ENCODE data around the gene GAPT. TPM values are rescaled to one million over a fixed set of nuclear protein-coding genes. Genes with fewer than 3 reads are reported as not detected.

The GAPT gene
- total RNA-seq, 1 donor from 2014 or later, result not detected

DNA sequence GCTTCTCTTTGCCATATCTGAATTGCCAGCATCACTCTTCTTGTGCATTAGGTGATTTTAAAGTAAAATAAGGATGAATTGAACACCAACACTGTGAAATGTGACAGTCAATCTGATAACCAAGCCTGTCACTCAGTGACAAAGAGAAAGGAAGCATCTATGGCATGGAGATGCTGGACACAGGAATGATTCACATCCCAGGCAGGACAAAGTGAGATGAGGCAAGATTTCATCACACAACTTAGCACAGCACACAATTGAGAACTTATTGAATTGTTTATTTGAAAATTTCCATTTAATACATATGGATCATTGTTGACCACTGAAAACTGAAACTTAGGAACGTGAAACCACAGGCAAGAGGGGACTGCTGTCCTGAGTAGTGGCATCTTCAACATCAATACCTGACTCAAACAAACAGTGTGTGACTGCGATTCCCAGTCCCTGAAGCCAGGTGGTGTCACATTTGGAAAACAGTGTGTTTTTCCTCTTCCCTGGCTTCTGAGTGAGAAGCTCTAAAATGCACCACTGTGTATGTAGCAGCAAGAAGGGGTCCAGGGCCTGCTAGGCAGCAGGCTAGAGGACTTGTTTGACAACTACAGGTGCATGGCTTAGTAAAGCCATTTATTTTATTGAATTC lies 10.7 kb downstream of the GAPT start:
- TF ChIP-seq POLR2A (IDR thresholded peaks at IDR 0.05), result no peak
- TF ChIP-seq, protein P1, sequence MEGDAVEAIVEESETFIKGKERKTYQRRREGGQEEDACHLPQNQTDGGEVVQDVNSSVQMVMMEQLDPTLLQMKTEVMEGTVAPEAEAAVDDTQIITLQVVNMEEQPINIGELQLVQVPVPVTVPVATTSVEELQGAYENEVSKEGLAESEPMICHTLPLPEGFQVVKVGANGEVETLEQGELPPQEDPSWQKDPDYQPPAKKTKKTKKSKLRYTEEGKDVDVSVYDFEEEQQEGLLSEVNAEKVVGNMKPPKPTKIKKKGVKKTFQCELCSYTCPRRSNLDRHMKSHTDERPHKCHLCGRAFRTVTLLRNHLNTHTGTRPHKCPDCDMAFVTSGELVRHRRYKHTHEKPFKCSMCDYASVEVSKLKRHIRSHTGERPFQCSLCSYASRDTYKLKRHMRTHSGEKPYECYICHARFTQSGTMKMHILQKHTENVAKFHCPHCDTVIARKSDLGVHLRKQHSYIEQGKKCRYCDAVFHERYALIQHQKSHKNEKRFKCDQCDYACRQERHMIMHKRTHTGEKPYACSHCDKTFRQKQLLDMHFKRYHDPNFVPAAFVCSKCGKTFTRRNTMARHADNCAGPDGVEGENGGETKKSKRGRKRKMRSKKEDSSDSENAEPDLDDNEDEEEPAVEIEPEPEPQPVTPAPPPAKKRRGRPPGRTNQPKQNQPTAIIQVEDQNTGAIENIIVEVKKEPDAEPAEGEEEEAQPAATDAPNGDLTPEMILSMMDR (IDR thresholded peaks at IDR 0.05), result no peak
- TF ChIP-seq POLR2AphosphoS5 (IDR thresholded peaks at IDR 0.05; ENCODE audit: insufficient read depth in 1 of 2, low read depth in 1 of 2), result no peak
- Histone ChIP-seq H3K9me3 (no peaks in the 10 kb centered on the region), H3K36me3 (no peaks in the 10 kb centered on the region), H3K4me1 (no peaks in the 10 kb centered on the region), H3K27ac (no peak overlapping the region), H3K27me3 (no peaks in the 10 kb centered on the region), H3K4me3 (no peak overlapping the region)
- no peak for DNase-seq (ENCODE audit: extremely low spot score in 2 of 2)
- intact Hi-C loops (cut with DNase I), result no loop called here

DNA sequence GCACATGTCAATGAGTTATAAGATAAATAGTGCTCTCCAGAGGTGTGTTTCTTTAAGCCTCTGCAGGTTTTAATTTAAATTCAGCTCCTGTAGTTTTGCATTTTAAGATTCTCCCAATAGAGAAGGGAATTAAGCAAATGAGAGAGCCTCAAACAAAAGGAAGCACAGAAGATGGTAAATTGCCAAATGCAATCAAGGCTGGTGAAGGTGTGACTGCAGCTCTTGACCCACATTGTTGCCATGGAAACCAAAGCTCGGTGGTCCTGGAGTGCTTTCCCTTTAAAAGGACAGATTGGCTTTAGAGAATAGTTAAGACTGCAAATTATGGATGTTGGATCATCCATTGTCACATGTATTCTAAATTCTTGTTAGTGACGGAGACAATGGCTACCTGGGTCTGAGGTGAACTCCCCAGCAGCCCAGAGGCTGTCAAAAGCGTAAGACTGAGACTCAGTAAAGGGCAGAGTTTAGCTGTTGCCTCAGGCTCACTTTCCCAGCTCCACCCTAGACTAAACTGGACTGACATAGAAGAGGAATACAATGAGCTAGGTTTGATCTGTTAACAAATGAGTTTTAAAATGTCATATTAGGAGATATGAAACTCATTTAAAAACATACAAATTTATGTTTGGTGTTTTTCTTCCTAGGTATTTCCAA lies 12.3 kb downstream of the GAPT start:
- Histone ChIP-seq H3K27ac (no peak overlapping the region), H3K9me3 (no peaks in the 10 kb centered on the region), H3K36me3 (no peaks in the 10 kb centered on the region), H3K4me3 (no peak overlapping the region), H3K4me1 (no peaks in the 10 kb centered on the region), H3K27me3 (no peaks in the 10 kb centered on the region)
- no peak for DNase-seq (ENCODE audit: extremely low spot score in 2 of 2)
- intact Hi-C loops (cut with DNase I), result no loop called here
- TF ChIP-seq POLR2A (IDR thresholded peaks at IDR 0.05) (no peak), POLR2AphosphoS5 (IDR thresholded peaks at IDR 0.05; ENCODE audit: insufficient read depth in 1 of 2, low read depth in 1 of 2) (no peak)
- TF ChIP-seq, protein P1 (IDR thresholded peaks at IDR 0.05), result no peak

DNA sequence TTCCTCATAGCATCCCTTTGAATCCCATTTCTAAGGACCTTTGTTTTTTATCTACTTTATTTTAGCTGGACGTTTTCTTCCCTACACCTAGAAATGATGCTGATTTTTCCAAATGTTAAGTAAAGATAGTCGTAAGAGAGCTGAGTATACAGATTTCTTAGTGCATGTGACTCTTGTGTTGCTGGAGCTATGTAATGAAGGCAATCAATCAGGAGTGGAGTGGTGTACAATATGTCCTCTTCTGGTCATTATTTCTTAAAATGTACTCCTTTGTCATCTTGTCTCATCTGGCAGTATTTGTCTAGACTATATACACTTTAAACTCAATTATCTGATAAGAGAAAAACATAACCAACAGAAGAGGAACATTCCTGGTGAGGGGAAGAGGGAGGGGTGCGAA lies 13.5 kb downstream of the GAPT start:
- TF ChIP-seq POLR2A (IDR thresholded peaks at IDR 0.05) (no peak), POLR2AphosphoS5 (IDR thresholded peaks at IDR 0.05; ENCODE audit: insufficient read depth in 1 of 2, low read depth in 1 of 2) (no peak)
- TF ChIP-seq, protein P1 (IDR thresholded peaks at IDR 0.05), result no peak

DNA sequence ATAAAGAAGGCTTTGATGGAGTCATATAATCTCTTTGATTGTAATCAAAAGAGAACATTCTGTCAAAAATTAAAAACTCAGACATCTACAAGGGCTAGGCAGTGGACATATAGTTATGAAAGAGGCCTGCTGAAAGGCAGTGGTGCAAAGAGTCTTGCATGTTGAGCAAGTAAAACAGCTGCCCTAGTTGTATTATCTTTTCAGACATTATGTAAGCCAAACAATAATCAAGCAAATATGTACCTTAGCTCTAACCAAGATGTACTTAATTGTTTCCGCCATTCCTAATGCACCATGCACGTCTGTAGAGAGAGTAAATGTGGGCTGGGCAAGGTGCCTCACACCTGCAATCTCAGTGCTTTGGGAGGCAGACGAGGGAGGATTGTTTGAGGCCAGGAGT lies 14.3 kb downstream of the GAPT start:
- H3K4me1 ChIP-seq, result no peaks in the 10 kb centered on the region
- DNase-seq (ENCODE audit: extremely low spot score in 2 of 2), result no peak
- H3K27me3 ChIP-seq, result no peaks in the 10 kb centered on the region
- TF ChIP-seq, protein P1 (IDR thresholded peaks at IDR 0.05), result no peak
- TF ChIP-seq POLR2AphosphoS5 (IDR thresholded peaks at IDR 0.05; ENCODE audit: insufficient read depth in 1 of 2, low read depth in 1 of 2) (no peak), POLR2A (IDR thresholded peaks at IDR 0.05) (no peak)
- H3K36me3 ChIP-seq, result no peaks in the 10 kb centered on the region
- H3K27ac ChIP-seq, result no peak overlapping the region
- intact Hi-C loops (cut with DNase I), result no loop called here
- H3K9me3 ChIP-seq, result no peaks in the 10 kb centered on the region
- no peak overlapping the region for H3K4me3 ChIP-seq

More for the DNA sequence above, 13.5 kb downstream of the GAPT start:
- no peaks in the 10 kb centered on the region for H3K27me3 ChIP-seq
- H3K36me3 ChIP-seq, result no peaks in the 10 kb centered on the region
- H3K9me3 ChIP-seq, result no peaks in the 10 kb centered on the region
- no peak for DNase-seq (ENCODE audit: extremely low spot score in 2 of 2)
- H3K4me1 ChIP-seq, result no peaks in the 10 kb centered on the region
- no peak overlapping the region for H3K27ac ChIP-seq
- intact Hi-C loops (cut with DNase I), result no loop called here
- H3K4me3 ChIP-seq, result no peak overlapping the region
